Karpas-422 (cell line): ENCODE measurements around the gene LCAT. TPM values are rescaled to one million over a fixed set of nuclear protein-coding genes. Genes with fewer than 3 reads are reported as not detected.
"Not testable (repeated sequence)": the region's sequence is repeated elsewhere in the genome, so short reads cannot be mapped to it uniquely, and the experiment has no call there.

ENCODE experiments used
- DNase-seq: peaks from one replicate; pipeline ENCODE4 v3.0.0-alpha.2; 2015
- H2AFZ ChIP-seq: fragments of 200-600 bp; sonication (generic); 2 replicates; pipeline ENCODE4 v1.6.1; 2014; ENCODE audit warnings: antibody characterized with exemption, low read length, mixed read lengths
- H3K27ac ChIP-seq: fragments of 200-600 bp; sonication (generic); 2 replicates; pipeline ENCODE4 v1.5.1; 2014; ENCODE audit warnings: mild to moderate bottlenecking, low read length, moderate library complexity
- H3K27me3 ChIP-seq: fragments of 200-600 bp; sonication (generic); 2 replicates; pipeline ENCODE4 v1.6.1; 2014; ENCODE audit warnings: low read length, mixed read lengths
- H3K36me3 ChIP-seq: fragments of 200-600 bp; sonication (generic); 2 replicates; pipeline ENCODE4 v1.6.1; 2014; ENCODE audit warnings: low read length, mixed read lengths; ENCODE audit not compliant: insufficient read depth
- H3K4me1 ChIP-seq: fragments of 200-600 bp; sonication (generic); 2 replicates; pipeline ENCODE4 v1.6.1; 2014; ENCODE audit warnings: mild to moderate bottlenecking, low read length, mixed read lengths
- H3K4me2 ChIP-seq: fragments of 200-600 bp; sonication (generic); 2 replicates; pipeline ENCODE4 v1.6.1; 2014; ENCODE audit warnings: low read length, low read depth, mild to moderate bottlenecking; ENCODE audit not compliant: poor library complexity, severe bottlenecking
- H3K4me3 ChIP-seq: fragments of 200-600 bp; sonication (generic); 2 replicates; pipeline ENCODE4 v1.5.1; 2014; ENCODE audit warnings: mild to moderate bottlenecking, antibody characterized with exemption, low read length, mixed read lengths
- H3K79me2 ChIP-seq: fragments of 200-600 bp; sonication (generic); 2 replicates; pipeline ENCODE4 v1.6.1; 2014; ENCODE audit warnings: mild to moderate bottlenecking, low read length, mixed read lengths
- H3K9ac ChIP-seq: fragments of 200-600 bp; sonication (generic); 2 replicates; pipeline ENCODE4 v1.6.0; 2014; ENCODE audit warnings: low read length
- H3K9me2 ChIP-seq: fragments of 200-600 bp; sonication (generic), shearing (Covaris generic); replicated peaks from 2 replicates; pipeline ENCODE4 v1.6.0; 2014; ENCODE audit warnings: mild to moderate bottlenecking, low read length, moderate library complexity; ENCODE audit not compliant: insufficient read depth
- H3K9me3 ChIP-seq: fragments of 300-700, 200-600 bp; sonication (generic); 2 replicates; pipeline ENCODE4 v1.6.1; 2014; ENCODE audit warnings: low read length, mixed read lengths
- H4K20me1 ChIP-seq: fragments of 200-600 bp; sonication (generic); 2 replicates; pipeline ENCODE4 v1.6.1; 2014; ENCODE audit warnings: mild to moderate bottlenecking, antibody characterized with exemption, low read length, low read depth; ENCODE audit not compliant: insufficient read depth
- total RNA-seq: library from RNA; depleted of rRNA; stranded (reverse); fragments of >200 nt; shearing (Covaris generic); gene quantifications from 2 replicates; pipeline ENCODE4 v1.2.3, GENCODE V29; 2014; ENCODE audit warnings: low replicate concordance

Gene LCAT
- total RNA-seq, 1 experiment from 2014 or later = 1.3 TPM

GRCh38 chr16:67917852-67918236 is 26.1 kb downstream of the LCAT start:
- DNase-seq = no peak

DNA sequence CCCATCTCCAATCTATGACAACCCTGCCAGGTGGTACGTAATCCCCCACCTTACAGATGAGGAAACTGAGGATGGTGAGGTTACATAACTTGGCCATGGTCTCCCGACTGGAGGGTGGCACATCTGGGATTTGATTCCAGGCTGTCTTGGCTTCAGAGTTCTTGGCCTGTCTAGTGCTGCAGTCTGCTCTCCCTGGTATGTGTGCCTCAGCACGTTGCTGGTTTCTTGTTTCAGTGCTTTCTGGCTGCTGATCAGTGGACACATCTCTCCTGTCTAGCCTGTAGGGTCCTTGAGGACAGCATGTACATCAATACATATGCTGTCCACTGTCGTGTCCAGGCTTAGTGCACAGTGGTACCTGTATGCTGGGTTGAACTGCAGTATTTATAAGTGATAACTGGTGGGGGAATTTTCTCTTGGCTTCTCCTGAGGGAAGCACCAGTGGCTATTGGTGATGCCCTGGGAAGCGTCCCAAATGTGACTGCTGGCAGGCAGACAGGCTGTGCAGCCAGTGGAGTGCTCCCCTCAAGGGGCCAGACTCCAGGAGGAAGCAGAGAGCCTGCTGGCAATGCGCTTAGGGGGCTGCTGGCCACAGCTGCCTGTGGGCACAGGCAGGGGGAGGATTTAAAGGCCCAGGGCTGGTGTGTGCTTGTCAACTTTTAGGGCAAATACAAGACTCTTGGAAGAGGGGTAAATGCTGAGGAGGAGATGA is 26.6 kb downstream of the LCAT start:
- Histone ChIP-seq H3K4me3 (no peak overlapping the region), H3K9ac (no peak overlapping the region), H3K9me3 (no peaks in the 10 kb centered on the region), H4K20me1 (no peaks in the 10 kb centered on the region), H3K27ac (no peak overlapping the region), H3K79me2 (peaks cover 15% of the 10 kb centered on the region; the same call in 1 of the 2 replicates), H3K9me2 (no peaks in the 10 kb centered on the region), H3K36me3 (no peaks in the 10 kb centered on the region), H3K4me2 (no peak overlapping the region), H2AFZ (no peak overlapping the region), H3K27me3 (no peaks in the 10 kb centered on the region), H3K4me1 (no peaks in the 10 kb centered on the region)
- no peak for DNase-seq

More at GRCh38 chr16:67917852-67918236, 26.1 kb downstream of the LCAT start:
- Histone ChIP-seq H3K9me3 (no peaks in the 10 kb centered on the region), H3K4me1 (no peaks in the 10 kb centered on the region), H3K27ac (no peak overlapping the region), H3K9me2 (no peaks in the 10 kb centered on the region), H2AFZ (no peak overlapping the region), H3K36me3 (no peaks in the 10 kb centered on the region), H3K27me3 (no peaks in the 10 kb centered on the region), H3K4me3 (no peak overlapping the region), H3K9ac (no peak overlapping the region), H3K4me2 (no peak overlapping the region), H4K20me1 (no peaks in the 10 kb centered on the region), H3K79me2 (peaks cover 15% of the 10 kb centered on the region; the same call in 1 of the 2 replicates)

GRCh38 chr16:67915831-67916723 is 27.8 kb downstream of the LCAT start:
- no peak overlapping the region for H3K9ac ChIP-seq
- no peak for DNase-seq
- peaks cover 19% of the 10 kb centered on the region; the same call in 1 of the 2 replicates for H3K79me2 ChIP-seq
- H3K4me2 ChIP-seq = no peak overlapping the region
- no peak overlapping the region for H2AFZ ChIP-seq
- no peak overlapping the region for H3K27ac ChIP-seq
- no peaks in the 10 kb centered on the region for H3K9me2 ChIP-seq
- no peaks in the 10 kb centered on the region for H3K4me1 ChIP-seq
- no peaks in the 10 kb centered on the region for H3K9me3 ChIP-seq
- H3K4me3 ChIP-seq = no peak overlapping the region
- H3K36me3 ChIP-seq = no peaks in the 10 kb centered on the region
- H4K20me1 ChIP-seq = no peaks in the 10 kb centered on the region
- H3K27me3 ChIP-seq = no peaks in the 10 kb centered on the region

- H3K27ac ChIP-seq, H3K9me2 ChIP-seq, H3K4me3 ChIP-seq, H3K36me3 ChIP-seq, H4K20me1 ChIP-seq, H3K9me3 ChIP-seq, H2AFZ ChIP-seq, DNase-seq, H3K9ac ChIP-seq, H3K4me1 ChIP-seq, H3K4me2 ChIP-seq, H3K27me3 ChIP-seq: not testable (repeated sequence)
- peaks cover 16% of the 10 kb centered on the region; the same call in 1 of the 2 replicates for H3K79me2 ChIP-seq
Observed at GRCh38 chr16:67915496-67915769, 28.5 kb downstream of the LCAT start.

DNA sequence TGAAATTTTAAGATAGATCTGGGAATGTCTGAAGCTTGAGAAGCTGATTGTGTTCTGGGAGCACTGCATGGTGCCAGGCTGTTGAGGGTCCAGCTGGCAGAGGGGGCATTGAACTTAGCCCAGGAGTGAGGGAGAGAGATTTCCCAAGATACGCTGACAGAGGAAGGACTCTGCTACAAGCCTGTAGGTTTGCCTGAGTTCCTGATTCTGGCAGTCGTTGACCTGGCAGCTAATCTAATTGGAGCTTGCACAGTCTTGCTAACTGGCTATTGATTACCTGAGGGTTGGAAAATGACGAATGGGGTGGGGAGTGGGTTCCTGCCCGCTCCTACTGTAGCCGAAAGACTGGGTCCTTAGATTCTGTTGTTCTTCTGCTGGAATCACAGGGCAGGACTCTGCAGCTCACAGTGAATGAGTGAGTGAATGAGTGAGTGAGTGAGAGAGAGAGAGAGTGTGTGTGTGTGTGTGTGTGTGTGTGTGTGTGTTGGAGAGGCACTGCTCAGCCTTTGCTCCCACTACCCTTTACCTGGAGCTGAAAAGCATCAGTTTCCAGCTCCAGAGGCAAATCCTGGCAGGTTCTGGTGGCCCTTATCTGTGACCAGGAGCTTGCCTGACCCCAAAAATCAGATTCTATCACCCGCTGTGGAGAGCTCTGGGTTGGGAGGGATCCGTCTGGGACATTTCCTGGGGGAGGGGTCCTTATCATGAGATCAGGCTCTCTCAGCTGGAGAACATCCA is 29.0 kb downstream of the LCAT start:
- H3K27me3 ChIP-seq = no peaks in the 10 kb centered on the region
- H3K4me2 ChIP-seq = no peak overlapping the region
- no peak overlapping the region for H3K9ac ChIP-seq
- H3K4me1 ChIP-seq = peaks cover 3% of the 10 kb centered on the region
- H3K36me3 ChIP-seq = no peaks in the 10 kb centered on the region
- H4K20me1 ChIP-seq = no peaks in the 10 kb centered on the region
- H3K79me2 ChIP-seq = peaks cover 14% of the 10 kb centered on the region; the same call in 1 of the 2 replicates
- H3K9me3 ChIP-seq = no peaks in the 10 kb centered on the region
- H3K9me2 ChIP-seq = no peaks in the 10 kb centered on the region
- no peak for DNase-seq
- H3K4me3 ChIP-seq = no peak overlapping the region
- no peak overlapping the region for H3K27ac ChIP-seq
- H2AFZ ChIP-seq = no peak overlapping the region

DNA sequence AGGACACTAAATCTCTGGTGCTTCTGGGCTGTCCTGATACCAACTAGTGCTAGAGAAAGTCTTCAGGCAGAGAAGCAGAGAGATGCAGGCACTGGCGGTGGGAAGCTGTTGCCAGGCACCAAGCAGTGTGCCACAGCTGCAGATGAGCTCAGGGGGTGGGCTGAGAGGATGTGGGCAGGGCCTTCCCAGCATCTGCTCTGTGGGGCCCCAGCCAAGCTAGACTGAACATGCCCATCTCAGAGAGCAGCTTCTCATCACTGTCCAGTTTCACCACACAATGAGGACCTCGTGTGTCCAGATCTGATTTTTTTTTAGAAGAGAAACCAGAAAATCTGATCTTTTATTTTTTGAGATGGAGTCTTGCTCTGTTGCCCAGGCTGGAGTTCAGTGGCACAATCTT is 33.8 kb downstream of the LCAT start:
- peaks cover 4% of the 10 kb centered on the region; the same call in 1 of the 2 replicates for H3K79me2 ChIP-seq
- no peaks in the 10 kb centered on the region for H4K20me1 ChIP-seq
- no peaks in the 10 kb centered on the region for H3K27me3 ChIP-seq
- H3K9ac ChIP-seq = no peak overlapping the region
- H3K9me2 ChIP-seq = no peaks in the 10 kb centered on the region
- H3K9me3 ChIP-seq = no peaks in the 10 kb centered on the region
- H2AFZ ChIP-seq = no peak overlapping the region
- peaks cover 8% of the 10 kb centered on the region for H3K4me1 ChIP-seq
- no peak overlapping the region for H3K4me3 ChIP-seq
- DNase-seq = no peak
- H3K36me3 ChIP-seq = no peaks in the 10 kb centered on the region
- no peak overlapping the region for H3K4me2 ChIP-seq
- no peak overlapping the region for H3K27ac ChIP-seq

DNA sequence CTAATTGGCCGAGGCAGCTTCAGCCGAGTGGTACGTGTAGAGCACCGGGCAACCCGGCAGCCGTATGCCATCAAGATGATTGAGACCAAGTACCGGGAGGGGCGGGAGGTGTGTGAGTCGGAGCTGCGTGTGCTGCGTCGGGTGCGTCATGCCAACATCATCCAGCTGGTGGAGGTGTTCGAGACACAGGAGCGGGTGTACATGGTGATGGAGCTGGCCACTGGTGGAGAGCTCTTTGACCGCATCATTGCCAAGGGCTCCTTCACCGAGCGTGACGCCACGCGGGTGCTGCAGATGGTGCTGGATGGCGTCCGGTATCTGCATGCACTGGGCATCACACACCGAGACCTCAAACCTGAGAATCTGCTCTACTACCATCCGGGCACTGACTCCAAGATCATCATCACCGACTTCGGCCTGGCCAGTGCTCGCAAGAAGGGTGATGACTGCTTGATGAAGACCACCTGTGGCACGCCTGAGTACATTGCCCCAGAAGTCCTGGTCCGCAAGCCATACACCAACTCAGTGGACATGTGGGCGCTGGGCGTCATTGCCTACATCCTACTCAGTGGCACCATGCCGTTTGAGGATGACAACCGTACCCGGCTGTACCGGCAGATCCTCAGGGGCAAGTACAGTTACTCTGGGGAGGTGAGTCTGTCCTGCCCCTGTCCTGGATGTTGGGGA is 34.7 kb downstream of the LCAT start:
- H4K20me1 ChIP-seq = no peaks in the 10 kb centered on the region
- H3K36me3 ChIP-seq = no peaks in the 10 kb centered on the region
- H2AFZ ChIP-seq = no peak overlapping the region
- H3K9me2 ChIP-seq = no peaks in the 10 kb centered on the region
- peaks cover 8% of the 10 kb centered on the region for H3K4me1 ChIP-seq
- H3K9ac ChIP-seq = no peak overlapping the region
- no peak overlapping the region for H3K4me3 ChIP-seq
- DNase-seq = no peak
- H3K9me3 ChIP-seq = no peaks in the 10 kb centered on the region
- H3K27ac ChIP-seq = no peak overlapping the region
- no peak overlapping the region for H3K4me2 ChIP-seq
- H3K27me3 ChIP-seq = no peaks in the 10 kb centered on the region
- H3K79me2 ChIP-seq = peaks cover 4% of the 10 kb centered on the region; the same call in 1 of the 2 replicates
